ENCODE data around the gene HOXA9. TPM values are rescaled to one million over a fixed set of nuclear protein-coding genes. Genes with fewer than 3 reads are reported as not detected.

Gene HOXA9
- total and polyA plus RNA-seq, 9 donors: 0.12 to 2.5 (median 0.57) TPM; not detected in 1

DNA sequence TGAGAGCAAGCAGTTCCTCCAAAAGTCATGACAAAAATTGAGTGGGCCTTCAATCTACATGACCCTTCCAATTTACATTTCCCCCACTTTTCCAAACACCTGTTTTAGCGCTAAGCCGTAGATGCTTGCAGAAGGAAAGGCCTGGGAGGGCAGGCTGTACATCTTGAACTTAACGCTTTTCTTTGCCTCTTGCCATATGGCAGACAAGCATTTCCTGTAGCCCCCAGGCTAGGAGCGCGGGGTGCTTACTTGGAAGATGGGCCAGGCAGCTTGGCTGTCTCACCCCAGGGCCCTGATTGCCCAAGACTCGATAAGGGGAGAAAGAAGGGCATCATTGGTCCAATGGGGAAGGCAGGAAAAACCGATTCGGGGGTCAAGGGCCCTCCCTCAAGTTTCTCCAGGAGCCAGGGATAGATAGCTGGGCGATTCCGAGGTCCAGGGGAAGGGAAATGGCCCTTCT, 7.0 kb upstream of the HOXA9 start:
- peak in 3 of 5 donors; percentile 17 to 28 (median 17) for DNase-seq
- Histone ChIP-seq H3K27ac (no peak overlapping the region), H3K9me3 (no peaks in the 10 kb centered on the region), H3K4me3 (peak overlapping the region; percentile 53), H3K4me1 (ENCODE audit: insufficient read depth) (peaks cover 14% of the 10 kb centered on the region), H3K27me3 (peaks cover 21% of the 10 kb centered on the region), H3K36me3 (no peaks in the 10 kb centered on the region)
- intact Hi-C loops (cut with DNase I): no loop called here
- WGBS, 3 donors: 19 to 26% (median 22%) methylated on average over 10 of the region's 10 CpGs
- TF ChIP-seq EP300 (IDR thresholded peaks at IDR 0.05): no peak
- no peak for TF ChIP-seq POLR2A (IDR thresholded peaks at IDR 0.05)
- TF ChIP-seq CTCF (IDR thresholded peaks at IDR 0.05): no peak

GRCh38 chr7:27171637-27172314, 6.4 kb upstream of the HOXA9 start:
- TF ChIP-seq POLR2A (IDR thresholded peaks at IDR 0.05): no peak
- TF ChIP-seq EP300 (IDR thresholded peaks at IDR 0.05): no peak
- TF ChIP-seq CTCF (IDR thresholded peaks at IDR 0.05): no peak
- H3K27me3 ChIP-seq: peaks cover 21% of the 10 kb centered on the region
- H3K36me3 ChIP-seq: no peaks in the 10 kb centered on the region
- H3K9me3 ChIP-seq: no peaks in the 10 kb centered on the region
- DNase-seq: peak in 1 of 5 donors; percentile 21
- peak overlapping the region; percentile 53 for H3K4me3 ChIP-seq
- intact Hi-C loops (cut with DNase I): no loop called here
- H3K4me1 ChIP-seq (ENCODE audit: insufficient read depth): peaks cover 14% of the 10 kb centered on the region
- WGBS, 3 donors: 17 to 45% (median 17%) methylated on average over 30 of the region's 30 CpGs
- no peak overlapping the region for H3K27ac ChIP-seq

GRCh38 chr7:27171325-27171636, 5.9 kb upstream of the HOXA9 start:
- 39 to 69% (median 45%) methylated on average over 8 of the region's 8 CpGs for WGBS, 3 donors
- no peaks in the 10 kb centered on the region for H3K36me3 ChIP-seq
- H3K27me3 ChIP-seq: peaks cover 21% of the 10 kb centered on the region
- H3K9me3 ChIP-seq: no peaks in the 10 kb centered on the region
- peaks cover 14% of the 10 kb centered on the region for H3K4me1 ChIP-seq (ENCODE audit: insufficient read depth)
- H3K4me3 ChIP-seq: peak overlapping the region; percentile 53
- TF ChIP-seq EP300 (IDR thresholded peaks at IDR 0.05) (no peak), POLR2A (IDR thresholded peaks at IDR 0.05) (no peak), CTCF (IDR thresholded peaks at IDR 0.05) (no peak)
- DNase-seq: peak in 2 of 5 donors; percentile 16 to 28
- no peak overlapping the region for H3K27ac ChIP-seq
- intact Hi-C loops (cut with DNase I): no loop called here

GRCh38 chr7:27170426-27171324, 5.3 kb upstream of the HOXA9 start:
- Histone ChIP-seq H3K27ac (no peak overlapping the region), H3K4me3 (peak overlapping the region; percentile 53), H3K27me3 (peaks cover 21% of the 10 kb centered on the region), H3K9me3 (no peaks in the 10 kb centered on the region), H3K4me1 (ENCODE audit: insufficient read depth) (peaks cover 14% of the 10 kb centered on the region), H3K36me3 (no peaks in the 10 kb centered on the region)
- 49 to 70% (median 50%) methylated on average over 11 of the region's 11 CpGs for WGBS, 3 donors
- TF ChIP-seq EP300 (IDR thresholded peaks at IDR 0.05) (no peak), POLR2A (IDR thresholded peaks at IDR 0.05) (no peak), CTCF (IDR thresholded peaks at IDR 0.05) (no peak)
- no peak for DNase-seq
- intact Hi-C loops (cut with DNase I): no loop called here

Measured in ovary (tissue), 9 donors.